HCT116 (cell line): ENCODE data around the gene XRN1. TPM values are rescaled to one million over a fixed set of nuclear protein-coding genes. Genes with fewer than 3 reads are reported as not detected.

Source experiments
- ATAC-seq: fragments of 200-7000 bp; cut with Tn5 transposase; 2 replicates; pipeline ENCODE4 v1.9.1; 2020; ENCODE audit warnings: mild to moderate bottlenecking, moderate library complexity
- BruUV-seq: library from RNA; stranded (reverse); fragments of 400-500 nt; replicated peaks from 2 replicates; lab custom pipeline; 2021; lab: Mats Ljungman, UMichigan
- CTCF ChIA-PET: fragments of 300-600 bp; sonication (Branson Sonifier 250); formaldehyde crosslinking; loops from one replicate; lab custom pipeline; 2021; ENCODE audit warnings: antibody characterized with exemption; lab: Charles Lee
- POLR2A ChIA-PET: fragments of 300-600, 350-600 bp; sonication (Branson Sonifier 250); formaldehyde crosslinking; loops from one replicate; lab custom pipeline; 2021; ENCODE audit warnings: antibody characterized with exemption; lab: Charles Lee
- RAD21 ChIA-PET, 2 experiments: fragments of 300-600 bp; sonication (Branson Sonifier 250); formaldehyde crosslinking; loops; one replicate each; lab custom pipeline; 2023; ENCODE audit warnings: low total read pairs in 2 of 2; ENCODE audit not compliant: uncharacterized antibody in 2 of 2, unreplicated experiment in 2 of 2, low non-redundant PET in 1 of 2; lab: Charles Lee
- DNase-seq: peaks from one replicate; pipeline ENCODE4 v3.0.0-alpha.2; 2010; ENCODE audit warnings: low read depth, low spot score
- H2AFZ ChIP-seq: fragments of 200-600 bp; shearing (Covaris generic), sonication (generic); 2 replicates; pipeline ENCODE4 v1.6.1; 2017; ENCODE audit warnings: low read depth, mixed run types, mixed read lengths, antibody characterized with exemption, low read length; ENCODE audit not compliant: poor library complexity, severe bottlenecking
- H3K27ac ChIP-seq: 2 replicates; pipeline ENCODE4 v1.5.1; 2012; ENCODE audit warnings: low read depth, low read length
- H3K27me3 ChIP-seq: fragments of 200-600 bp; sonication (generic); 2 replicates; pipeline ENCODE4 v1.6.1; 2016; ENCODE audit warnings: mixed run types, low read length, mixed read lengths; ENCODE audit not compliant: insufficient read depth
- H3K36me3 ChIP-seq, 2 experiments: fragments of 200-500 bp in 1 of 2; fragments of 200-600 bp in 1 of 2; sonication (Bioruptor generic) in 1 of 2; sonication (generic) in 1 of 2; 2 replicates each; pipeline versions ENCODE4 v1.5.1 to v1.6.1; 2014 to 2016; ENCODE audit warnings: low read length in 2 of 2, inconsistent platforms in 1 of 2, mixed read lengths in 1 of 2, mixed run types in 1 of 2; ENCODE audit not compliant: insufficient read depth in 2 of 2, control insufficient read depth in 1 of 2
- H3K4me1 ChIP-seq, 2 experiments: fragments of 200-600 bp in 1 of 2; sonication (generic) in 1 of 2; 2 replicates each; pipeline versions ENCODE4 v1.5.1 to v1.6.1; 2012 to 2017; ENCODE audit warnings: low read length in 2 of 2, inconsistent platforms in 1 of 2, mild to moderate bottlenecking in 1 of 2, mixed read lengths in 1 of 2, mixed run types in 1 of 2, moderate library complexity in 1 of 2; ENCODE audit not compliant: insufficient read depth in 2 of 2, control insufficient read depth in 1 of 2
- H3K4me2 ChIP-seq: fragments of 200-600 bp; sonication (generic); 2 replicates; pipeline ENCODE4 v1.6.1; 2017; ENCODE audit warnings: mixed run types, low read length, mixed read lengths
- H3K4me3 ChIP-seq, 2 experiments: fragments of 200-600 bp in 1 of 2; sonication (generic) in 1 of 2; replicated peaks in 1 of 2; 2 replicates each; pipeline ENCODE4 v1.5.1; 2011 to 2016; ENCODE audit warnings: low read length in 2 of 2, control low read depth in 1 of 2, low read depth in 1 of 2, mild to moderate bottlenecking in 1 of 2, mixed read lengths in 1 of 2, mixed run types in 1 of 2
- H3K79me2 ChIP-seq: fragments of 200-600 bp; sonication (generic); 2 replicates; pipeline ENCODE4 v1.6.1; 2017; ENCODE audit warnings: mild to moderate bottlenecking, mixed run types, low read length, moderate library complexity, mixed read lengths; ENCODE audit not compliant: insufficient read depth
- H3K9ac ChIP-seq: fragments of 200-600 bp; sonication (generic); 2 replicates; pipeline ENCODE4 v1.6.1; 2016; ENCODE audit warnings: low read length, mixed read lengths
- H3K9me2 ChIP-seq: fragments of 200-600 bp; sonication (generic), shearing (Covaris generic); 2 replicates; pipeline ENCODE4 v1.6.1; 2017; ENCODE audit warnings: mixed run types, mild to moderate bottlenecking, moderate library complexity; ENCODE audit not compliant: insufficient read depth
- H3K9me3 ChIP-seq, 2 experiments: fragments of 200-500 bp in 1 of 2; fragments of 200-600 bp in 1 of 2; sonication (Bioruptor generic) in 1 of 2; sonication (generic) in 1 of 2; 2 replicates each; pipeline ENCODE4 v1.6.1; 2014 to 2017; ENCODE audit warnings: low read length in 2 of 2, mixed read lengths in 2 of 2, inconsistent platforms in 1 of 2, low read depth in 1 of 2, mild to moderate bottlenecking in 1 of 2, mixed run types in 1 of 2, moderate library complexity in 1 of 2; ENCODE audit not compliant: control insufficient read depth in 1 of 2, insufficient read depth in 1 of 2
- H4K20me1 ChIP-seq: fragments of 200-600 bp; sonication (generic), shearing (Covaris generic); 2 replicates; pipeline ENCODE4 v1.6.1; 2017; ENCODE audit warnings: mixed run types, mild to moderate bottlenecking, moderate library complexity; ENCODE audit not compliant: insufficient read depth
- CBX3 ChIP-seq: IDR thresholded peaks from 2 replicates; pipeline ENCODE4 v1.6.1; 2012; ENCODE audit warnings: low read depth
- CEBPB ChIP-seq: IDR thresholded peaks from 2 replicates; pipeline ENCODE4 v1.6.1; 2012; ENCODE audit warnings: low read depth
- EGR1 ChIP-seq: IDR thresholded peaks from 2 replicates; pipeline ENCODE4 v1.6.1; 2012; ENCODE audit warnings: low read depth
- ELF1 ChIP-seq: IDR thresholded peaks from 2 replicates; pipeline ENCODE4 v1.6.1; 2012; ENCODE audit warnings: low read depth, borderline replicate concordance
- POLR2A ChIP-seq: IDR thresholded peaks from 2 replicates; pipeline ENCODE4 v1.7.0; 2011; ENCODE audit warnings: borderline replicate concordance; ENCODE audit not compliant: insufficient read depth, insufficient read length; ENCODE audit errors: extremely low read depth
- TCF7L2 ChIP-seq: IDR thresholded peaks from 2 replicates; pipeline ENCODE4 v1.7.0; 2011; ENCODE audit warnings: borderline replicate concordance, inconsistent platforms; ENCODE audit not compliant: insufficient read depth, insufficient read length; ENCODE audit errors: extremely low read depth
- YY1 ChIP-seq: IDR thresholded peaks from 2 replicates; pipeline ENCODE4 v1.6.1; 2011; ENCODE audit warnings: low read length, low read depth, moderate library complexity, mild to moderate bottlenecking; ENCODE audit not compliant: insufficient replicate concordance; ENCODE audit errors: extremely low read depth
- ZFX ChIP-seq: fragments of 450-650 bp; IDR thresholded peaks from 2 replicates; pipeline ENCODE4 v1.6.1; 2017
- intact Hi-C: fragments of 100-400 bp; cut with micrococcal nuclease; formaldehyde crosslinking; loops from 2 replicates; pipeline ENCODE4 v1.10.0; 2022
- total RNA-seq: library from RNA; stranded (reverse); gene quantifications from one replicate; pipeline ENCODE4 v1.2.1, GENCODE V29; 2021; ENCODE audit not compliant: unreplicated experiment
- TF ChIP-seq, protein P1 (sequence below): IDR thresholded peaks from 2 replicates; pipeline ENCODE4 v1.6.1; 2012; ENCODE audit warnings: low read depth
- TF ChIP-seq, protein P2 (sequence below): IDR thresholded peaks from 2 replicates; pipeline ENCODE4 v1.6.1; 2012

XRN1 gene
- total RNA-seq, 1 experiment from 2014 or later = 21.3 TPM

DNA sequence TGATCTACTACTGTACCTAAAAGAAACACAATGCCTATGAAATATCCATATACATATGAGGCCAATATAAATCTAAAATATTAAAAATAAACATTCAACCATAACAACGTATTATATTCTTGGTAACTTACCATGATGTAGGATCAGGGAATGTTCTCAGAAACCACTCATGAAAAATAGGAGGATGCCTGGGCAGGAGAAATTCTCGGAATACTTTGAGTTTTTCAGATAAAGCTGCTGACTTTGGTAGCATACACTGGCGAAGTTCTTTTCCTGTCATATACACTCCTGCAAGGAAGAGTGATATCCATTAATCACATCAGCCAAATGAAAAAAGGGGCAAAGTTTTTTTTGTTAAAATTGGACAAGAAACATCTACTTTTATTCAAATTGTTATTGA is 11.3 kb upstream of the XRN1 start:
- no peak overlapping the region for H3K27ac ChIP-seq
- no peaks in the 10 kb centered on the region for H3K27me3 ChIP-seq
- H3K36me3 ChIP-seq = peaks cover 0 to 10% of the 10 kb centered on the region in 2 experiments; a peak in 3 of 4 replicates
- BruUV-seq = no TSS peak
- H3K79me2 ChIP-seq = no peaks in the 10 kb centered on the region
- RAD21 ChIA-PET = no interaction called here
- intact Hi-C loops = no loop called here
- no peak overlapping the region for H3K4me3 ChIP-seq
- no peak overlapping the region for H3K4me2 ChIP-seq
- no peaks in the 10 kb centered on the region for H3K9me3 ChIP-seq
- ATAC-seq (no peak), DNase-seq (no peak)
- H2AFZ ChIP-seq = no peak overlapping the region
- no peaks in the 10 kb centered on the region for H4K20me1 ChIP-seq
- CTCF ChIA-PET = no interaction called here
- no peak overlapping the region for H3K9ac ChIP-seq
- H3K4me1 ChIP-seq = no peaks in the 10 kb centered on the region
- no peaks in the 10 kb centered on the region for H3K9me2 ChIP-seq
- POLR2A ChIA-PET = no interaction called here
- TF ChIP-seq CEBPB (no peak), POLR2A (no peak), TCF7L2 (no peak), CBX3 (no peak), YY1 (no peak), EGR1 (no peak), ZFX (no peak), ELF1 (no peak)
- TF ChIP-seq, protein P1, sequence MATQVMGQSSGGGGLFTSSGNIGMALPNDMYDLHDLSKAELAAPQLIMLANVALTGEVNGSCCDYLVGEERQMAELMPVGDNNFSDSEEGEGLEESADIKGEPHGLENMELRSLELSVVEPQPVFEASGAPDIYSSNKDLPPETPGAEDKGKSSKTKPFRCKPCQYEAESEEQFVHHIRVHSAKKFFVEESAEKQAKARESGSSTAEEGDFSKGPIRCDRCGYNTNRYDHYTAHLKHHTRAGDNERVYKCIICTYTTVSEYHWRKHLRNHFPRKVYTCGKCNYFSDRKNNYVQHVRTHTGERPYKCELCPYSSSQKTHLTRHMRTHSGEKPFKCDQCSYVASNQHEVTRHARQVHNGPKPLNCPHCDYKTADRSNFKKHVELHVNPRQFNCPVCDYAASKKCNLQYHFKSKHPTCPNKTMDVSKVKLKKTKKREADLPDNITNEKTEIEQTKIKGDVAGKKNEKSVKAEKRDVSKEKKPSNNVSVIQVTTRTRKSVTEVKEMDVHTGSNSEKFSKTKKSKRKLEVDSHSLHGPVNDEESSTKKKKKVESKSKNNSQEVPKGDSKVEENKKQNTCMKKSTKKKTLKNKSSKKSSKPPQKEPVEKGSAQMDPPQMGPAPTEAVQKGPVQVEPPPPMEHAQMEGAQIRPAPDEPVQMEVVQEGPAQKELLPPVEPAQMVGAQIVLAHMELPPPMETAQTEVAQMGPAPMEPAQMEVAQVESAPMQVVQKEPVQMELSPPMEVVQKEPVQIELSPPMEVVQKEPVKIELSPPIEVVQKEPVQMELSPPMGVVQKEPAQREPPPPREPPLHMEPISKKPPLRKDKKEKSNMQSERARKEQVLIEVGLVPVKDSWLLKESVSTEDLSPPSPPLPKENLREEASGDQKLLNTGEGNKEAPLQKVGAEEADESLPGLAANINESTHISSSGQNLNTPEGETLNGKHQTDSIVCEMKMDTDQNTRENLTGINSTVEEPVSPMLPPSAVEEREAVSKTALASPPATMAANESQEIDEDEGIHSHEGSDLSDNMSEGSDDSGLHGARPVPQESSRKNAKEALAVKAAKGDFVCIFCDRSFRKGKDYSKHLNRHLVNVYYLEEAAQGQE = no peak
- TF ChIP-seq, protein P2, sequence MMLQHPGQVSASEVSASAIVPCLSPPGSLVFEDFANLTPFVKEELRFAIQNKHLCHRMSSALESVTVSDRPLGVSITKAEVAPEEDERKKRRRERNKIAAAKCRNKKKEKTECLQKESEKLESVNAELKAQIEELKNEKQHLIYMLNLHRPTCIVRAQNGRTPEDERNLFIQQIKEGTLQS = no peak
